A673 (cell line): ENCODE measurements around the gene ATP23. TPM values are rescaled to one million over a fixed set of nuclear protein-coding genes. Genes with fewer than 3 reads are reported as not detected.

Source experiments
- BruUV-seq: library from RNA; stranded (reverse); fragments of 400-500 nt; replicated peaks from 2 replicates; lab custom pipeline; 2021; lab: Mats Ljungman, UMichigan
- CTCF ChIA-PET: fragments of 300-600 bp; sonication (Branson Sonifier 250); formaldehyde crosslinking; loops from one replicate; lab custom pipeline; 2022; ENCODE audit warnings: antibody characterized with exemption; lab: Charles Lee
- POLR2A ChIA-PET: fragments of 300-600 bp; sonication (Branson Sonifier 250); formaldehyde crosslinking; loops from one replicate; lab custom pipeline; 2022; ENCODE audit warnings: antibody characterized with exemption; ENCODE audit not compliant: low non-redundant PET; lab: Charles Lee
- DNase-seq: peaks from one replicate; pipeline ENCODE4 v3.0.0-alpha.2; 2015; ENCODE audit warnings: low spot score
- H3K27ac ChIP-seq: fragments of 200-600 bp; sonication (generic); 2 replicates; pipeline ENCODE4 v1.5.1; 2016; ENCODE audit warnings: mixed run types, low read depth, mild to moderate bottlenecking, mixed read lengths, antibody characterized with exemption, low read length; ENCODE audit not compliant: poor library complexity, severe bottlenecking
- H3K27me3 ChIP-seq: fragments of 200-600 bp; sonication (generic); replicated peaks from 2 replicates; pipeline ENCODE4 v1.6.1; 2017; ENCODE audit warnings: mixed run types, low read depth, mild to moderate bottlenecking, mixed read lengths, antibody characterized with exemption, low read length; ENCODE audit not compliant: insufficient read depth, poor library complexity
- H3K36me3 ChIP-seq: fragments of 200-600 bp; sonication (generic); 2 replicates; pipeline ENCODE4 v1.6.1; 2016; ENCODE audit warnings: mixed run types, mild to moderate bottlenecking, mixed read lengths, antibody characterized with exemption, low read length; ENCODE audit not compliant: insufficient read depth, poor library complexity, severe bottlenecking
- H3K4me1 ChIP-seq: fragments of 200-600 bp; sonication (generic); 2 replicates; pipeline ENCODE4 v1.6.1; 2017; ENCODE audit warnings: mixed run types, mild to moderate bottlenecking, mixed read lengths, antibody characterized with exemption, low read length; ENCODE audit not compliant: insufficient read depth, poor library complexity, severe bottlenecking
- H3K4me3 ChIP-seq: fragments of 200-600 bp; sonication (generic); 2 replicates; pipeline ENCODE4 v1.5.1; 2016; ENCODE audit warnings: low read depth, mixed run types, mild to moderate bottlenecking, mixed read lengths, low read length; ENCODE audit not compliant: poor library complexity, severe bottlenecking
- H3K9me3 ChIP-seq: fragments of 200-600 bp; sonication (generic); 2 replicates; pipeline ENCODE4 v1.6.1; 2016; ENCODE audit warnings: mixed run types, low read depth, mild to moderate bottlenecking, mixed read lengths, antibody characterized with exemption, low read length; ENCODE audit not compliant: poor library complexity, severe bottlenecking
- EZH2 ChIP-seq: fragments of 200-600 bp; sonication (generic); IDR thresholded peaks from 2 replicates; pipeline ENCODE4 v1.6.1; 2017; ENCODE audit warnings: borderline replicate concordance, low read depth, mild to moderate bottlenecking, mixed read lengths, antibody characterized with exemption, low read length; ENCODE audit not compliant: poor library complexity, severe bottlenecking
- intact Hi-C: fragments of 100-400 bp; cut with micrococcal nuclease; formaldehyde crosslinking; loops from one replicate; pipeline ENCODE4 v1.10.0; 2022; ENCODE audit not compliant: unreplicated experiment
- total RNA-seq: library from RNA; stranded (reverse); gene quantifications from 2 replicates; pipeline ENCODE4 v1.2.3, GENCODE V29; 2021
- TF ChIP-seq, protein P1 (sequence below): fragments of 300-800, 200-600 bp; sonication (generic); conservative IDR thresholded peaks from 2 replicates; pipeline ENCODE4 v1.5.1; 2017; ENCODE audit warnings: low read depth, mild to moderate bottlenecking, antibody characterized with exemption, low read length, moderate library complexity, mixed read lengths

The ATP23 gene
- total RNA-seq, 1 experiment from 2014 or later: 7.7 TPM

GRCh38 chr12:57998251-57998650 is 56.9 kb downstream of the ATP23 start:
- CTCF ChIA-PET: no interaction called here
- POLR2A ChIA-PET: no interaction called here
- BruUV-seq: no TSS peak
- intact Hi-C loops: no loop called here
- Histone ChIP-seq H3K27ac (no peak overlapping the region), H3K27me3 (no peaks in the 10 kb centered on the region), H3K9me3 (peaks cover 18% of the 10 kb centered on the region), H3K36me3 (no peaks in the 10 kb centered on the region), H3K4me1 (no peaks in the 10 kb centered on the region), H3K4me3 (no peak overlapping the region)
- no peak for TF ChIP-seq EZH2
- TF ChIP-seq, protein P1, sequence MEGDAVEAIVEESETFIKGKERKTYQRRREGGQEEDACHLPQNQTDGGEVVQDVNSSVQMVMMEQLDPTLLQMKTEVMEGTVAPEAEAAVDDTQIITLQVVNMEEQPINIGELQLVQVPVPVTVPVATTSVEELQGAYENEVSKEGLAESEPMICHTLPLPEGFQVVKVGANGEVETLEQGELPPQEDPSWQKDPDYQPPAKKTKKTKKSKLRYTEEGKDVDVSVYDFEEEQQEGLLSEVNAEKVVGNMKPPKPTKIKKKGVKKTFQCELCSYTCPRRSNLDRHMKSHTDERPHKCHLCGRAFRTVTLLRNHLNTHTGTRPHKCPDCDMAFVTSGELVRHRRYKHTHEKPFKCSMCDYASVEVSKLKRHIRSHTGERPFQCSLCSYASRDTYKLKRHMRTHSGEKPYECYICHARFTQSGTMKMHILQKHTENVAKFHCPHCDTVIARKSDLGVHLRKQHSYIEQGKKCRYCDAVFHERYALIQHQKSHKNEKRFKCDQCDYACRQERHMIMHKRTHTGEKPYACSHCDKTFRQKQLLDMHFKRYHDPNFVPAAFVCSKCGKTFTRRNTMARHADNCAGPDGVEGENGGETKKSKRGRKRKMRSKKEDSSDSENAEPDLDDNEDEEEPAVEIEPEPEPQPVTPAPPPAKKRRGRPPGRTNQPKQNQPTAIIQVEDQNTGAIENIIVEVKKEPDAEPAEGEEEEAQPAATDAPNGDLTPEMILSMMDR: no peak
- no peak for DNase-seq

DNA sequence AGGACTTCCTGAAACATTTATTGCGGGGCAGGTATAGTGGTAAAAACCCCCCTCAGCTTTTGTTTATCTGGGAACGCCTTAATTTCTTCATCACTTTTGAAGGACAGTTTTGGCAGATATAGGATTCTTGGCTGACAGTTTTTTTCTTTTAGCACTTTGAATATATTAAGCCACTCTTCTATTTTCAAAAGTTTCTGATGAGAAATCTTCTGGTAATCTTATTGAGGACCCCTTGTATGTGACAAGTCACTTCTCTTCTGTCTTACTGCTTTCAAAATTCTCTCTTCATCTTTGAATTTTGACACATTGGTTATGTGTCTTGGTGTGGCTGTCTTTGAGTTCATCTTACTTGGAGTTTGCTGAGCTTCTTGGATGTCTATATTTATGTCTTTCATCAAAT is 59.1 kb downstream of the ATP23 start:
- BruUV-seq: no TSS peak
- no peaks in the 10 kb centered on the region for H3K27me3 ChIP-seq
- POLR2A ChIA-PET: no interaction called here
- intact Hi-C loops: no loop called here
- CTCF ChIA-PET: no interaction called here
- no peaks in the 10 kb centered on the region for H3K36me3 ChIP-seq
- H3K4me1 ChIP-seq: no peaks in the 10 kb centered on the region
- TF ChIP-seq, protein P1: no peak
- no peak for TF ChIP-seq EZH2
- peaks cover 18% of the 10 kb centered on the region for H3K9me3 ChIP-seq
- DNase-seq: no peak
- H3K4me3 ChIP-seq: no peak overlapping the region
- no peak overlapping the region for H3K27ac ChIP-seq

DNA sequence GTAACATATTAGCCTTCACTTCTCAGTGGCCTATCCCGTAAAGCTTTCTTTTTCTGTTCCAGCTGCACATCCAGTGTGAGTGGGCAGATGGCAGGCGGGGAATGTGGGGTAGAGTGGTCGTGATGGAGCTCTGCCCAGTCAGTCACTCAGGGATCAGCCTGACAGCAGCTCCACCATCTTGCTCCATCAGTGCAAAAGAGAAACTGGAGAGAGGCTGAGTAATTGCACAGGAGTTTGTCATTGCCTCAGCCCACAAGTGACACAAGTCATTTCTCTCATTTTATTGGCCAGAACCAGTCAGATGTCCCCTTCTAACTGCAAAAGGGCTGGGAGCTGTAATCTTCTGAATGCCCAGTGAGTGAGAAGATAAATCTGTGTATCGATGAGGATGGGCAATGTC is 66.5 kb downstream of the ATP23 start:
- DNase-seq: no peak
- POLR2A ChIA-PET: no interaction called here
- intact Hi-C loops: no loop called here
- BruUV-seq: no TSS peak
- Histone ChIP-seq H3K9me3 (no peaks in the 10 kb centered on the region), H3K27ac (no peak overlapping the region), H3K36me3 (no peaks in the 10 kb centered on the region), H3K4me3 (no peak overlapping the region), H3K4me1 (peaks cover 5% of the 10 kb centered on the region), H3K27me3 (no peaks in the 10 kb centered on the region)
- TF ChIP-seq, protein P1: no peak
- TF ChIP-seq EZH2: no peak
- CTCF ChIA-PET: no interaction called here
